Measurements from ENCODE around the gene DYSF. TPM values are rescaled to one million over a fixed set of nuclear protein-coding genes. Genes with fewer than 3 reads are reported as not detected.

DYSF gene
- 0.68 and 16.2 TPM in 2 replicates for total RNA-seq

GRCh38 chr2:71453404-71454220 is at the start of gene DYSF:
Gene DYSF (plus strand): TSS chr2:71453561.

Other genes with a start within 250 kb of the DYSF start
- gene PAIP2B, start 226.5 kb upstream of the DYSF start, total RNA-seq, result 3.1 and 5.3 TPM in 2 replicates
- gene ZNF638, start 121.8 kb upstream of the DYSF start, total RNA-seq, result 107 and 128 TPM in 2 replicates

All from nasal cavity respiratory epithelium epithelial cell of viscerocranial mucosa (primary cell).